Muscle layer of colon (tissue), 2 donors: ENCODE data around the gene MRC2.

Experiments used
- H3K27ac ChIP-seq: one replicate; pipeline ENCODE4 v1.7.0; 2013; ENCODE audit warnings: low read depth, mild to moderate bottlenecking, low read length, moderate library complexity
- H3K27me3 ChIP-seq, 2 donors: one replicate each; pipeline ENCODE4 v1.7.0; 2013; ENCODE audit warnings: low read length in 2 of 2, mild to moderate bottlenecking in 2 of 2; ENCODE audit not compliant: insufficient read depth in 2 of 2, control insufficient read depth in 1 of 2
- H3K36me3 ChIP-seq: one replicate; pipeline ENCODE4 v1.7.0; 2013; ENCODE audit warnings: mild to moderate bottlenecking, low read length; ENCODE audit not compliant: insufficient read depth
- H3K4me1 ChIP-seq: one replicate; pipeline ENCODE4 v1.7.0; 2013; ENCODE audit warnings: mild to moderate bottlenecking, low read length; ENCODE audit not compliant: insufficient read depth
- H3K4me3 ChIP-seq, 2 donors: one replicate each; pipeline ENCODE4 v1.7.0; 2013; ENCODE audit warnings: low read length in 2 of 2, low read depth in 1 of 2, mild to moderate bottlenecking in 1 of 2, moderate library complexity in 1 of 2
- H3K9ac ChIP-seq: one replicate; pipeline ENCODE4 v1.7.0; 2013; ENCODE audit warnings: low read length
- H3K9me3 ChIP-seq: one replicate; pipeline ENCODE4 v1.7.0; 2013; ENCODE audit warnings: mild to moderate bottlenecking, low read length
- donor health status: abdominal sarcoma.
- donor health status: Adenocarcinoma of cecum.

The MRC2 gene

GRCh38 chr17:62643496-62643895 is 16.0 kb downstream of the MRC2 start:
- no peak overlapping the region for H3K9ac ChIP-seq
- H3K4me1 ChIP-seq, result no peaks in the 10 kb centered on the region
- H3K36me3 ChIP-seq, result no peaks in the 10 kb centered on the region
- H3K9me3 ChIP-seq, result no peaks in the 10 kb centered on the region
- H3K27me3 ChIP-seq, result no peaks in the 10 kb centered on the region
- no peak overlapping the region for H3K4me3 ChIP-seq
- no peak overlapping the region for H3K27ac ChIP-seq

- Histone ChIP-seq H3K4me1 (no peaks in the 10 kb centered on the region), H3K27me3 (no peaks in the 10 kb centered on the region), H3K36me3 (no peaks in the 10 kb centered on the region), H3K4me3 (no peak overlapping the region), H3K9me3 (no peaks in the 10 kb centered on the region), H3K9ac (no peak overlapping the region), H3K27ac (no peak overlapping the region)
Observed at GRCh38 chr17:62644487-62645173, 17.2 kb downstream of the MRC2 start.

- H3K27ac ChIP-seq, result no peak overlapping the region
- no peak overlapping the region for H3K4me3 ChIP-seq
Observed at GRCh38 chr17:62648251-62648955, 20.9 kb downstream of the MRC2 start.

GRCh38 chr17:62648956-62649294 is 21.5 kb downstream of the MRC2 start:
- Histone ChIP-seq H3K4me1 (peaks cover 5% of the 10 kb centered on the region), H3K36me3 (no peaks in the 10 kb centered on the region), H3K27me3 (peaks cover 0 to 16% of the 10 kb centered on the region in 2 donors), H3K9ac (no peak overlapping the region), H3K4me3 (no peak overlapping the region), H3K9me3 (no peaks in the 10 kb centered on the region), H3K27ac (no peak overlapping the region)

More at GRCh38 chr17:62648251-62648955, 20.9 kb downstream of the MRC2 start:
- Histone ChIP-seq H3K36me3 (no peaks in the 10 kb centered on the region), H3K27me3 (peaks cover 0 to 13% of the 10 kb centered on the region in 2 donors), H3K4me1 (no peaks in the 10 kb centered on the region), H3K9me3 (no peaks in the 10 kb centered on the region), H3K9ac (no peak overlapping the region)

- no peaks in the 10 kb centered on the region for H3K36me3 ChIP-seq
- no peak overlapping the region for H3K27ac ChIP-seq
- H3K9ac ChIP-seq, result no peak overlapping the region
- H3K9me3 ChIP-seq, result no peaks in the 10 kb centered on the region
- H3K4me3 ChIP-seq, result no peak overlapping the region
- peaks cover 5% of the 10 kb centered on the region for H3K4me1 ChIP-seq
- peaks cover 0 to 16% of the 10 kb centered on the region in 2 donors for H3K27me3 ChIP-seq
Observed at GRCh38 chr17:62649570-62649969, 22.1 kb downstream of the MRC2 start.

GRCh38 chr17:62650587-62650986 is 23.1 kb downstream of the MRC2 start:
- H3K27me3 ChIP-seq, result peaks cover 0 to 16% of the 10 kb centered on the region in 2 donors
- H3K9ac ChIP-seq, result no peak overlapping the region
- H3K9me3 ChIP-seq, result no peaks in the 10 kb centered on the region
- H3K36me3 ChIP-seq, result no peaks in the 10 kb centered on the region
- H3K27ac ChIP-seq, result no peak overlapping the region
- H3K4me3 ChIP-seq, result no peak overlapping the region
- peaks cover 5% of the 10 kb centered on the region for H3K4me1 ChIP-seq

- no peaks in the 10 kb centered on the region for H3K9me3 ChIP-seq
- H3K9ac ChIP-seq, result no peak overlapping the region
- H3K4me3 ChIP-seq, result peak overlapping the region; percentile 49 to 53
- peaks cover 0 to 16% of the 10 kb centered on the region in 2 donors for H3K27me3 ChIP-seq
- H3K4me1 ChIP-seq, result peaks cover 5% of the 10 kb centered on the region
- H3K27ac ChIP-seq, result peak overlapping the region; percentile 49
- no peaks in the 10 kb centered on the region for H3K36me3 ChIP-seq
Observed at GRCh38 chr17:62652251-62653001, 25.0 kb downstream of the MRC2 start.

GRCh38 chr17:62653002-62653825 is 25.7 kb downstream of the MRC2 start:
- Histone ChIP-seq H3K4me1 (peaks cover 5% of the 10 kb centered on the region), H3K27me3 (peaks cover 0 to 16% of the 10 kb centered on the region in 2 donors), H3K9ac (no peak overlapping the region)

GRCh38 chr17:62653826-62654761 is 26.6 kb downstream of the MRC2 start:
- Histone ChIP-seq H3K36me3 (no peaks in the 10 kb centered on the region), H3K4me1 (peaks cover 5% of the 10 kb centered on the region), H3K27me3 (peaks cover 0 to 16% of the 10 kb centered on the region in 2 donors), H3K9ac (no peak overlapping the region), H3K27ac (no peak overlapping the region), H3K4me3 (no peak overlapping the region), H3K9me3 (no peaks in the 10 kb centered on the region)

More at GRCh38 chr17:62653002-62653825, 25.7 kb downstream of the MRC2 start:
- Histone ChIP-seq H3K4me3 (peak overlapping the region; percentile 49 to 53), H3K27ac (peak overlapping the region; percentile 49), H3K36me3 (no peaks in the 10 kb centered on the region), H3K9me3 (no peaks in the 10 kb centered on the region)

- Histone ChIP-seq H3K27me3 (peaks cover 0 to 16% of the 10 kb centered on the region in 2 donors), H3K4me1 (peaks cover 5% of the 10 kb centered on the region), H3K9me3 (no peaks in the 10 kb centered on the region), H3K9ac (no peak overlapping the region), H3K4me3 (no peak overlapping the region), H3K27ac (no peak overlapping the region), H3K36me3 (no peaks in the 10 kb centered on the region)
Observed at GRCh38 chr17:62655656-62656055, 28.2 kb downstream of the MRC2 start.
